ENCODE measurements around the gene ZNF444.

DNA sequence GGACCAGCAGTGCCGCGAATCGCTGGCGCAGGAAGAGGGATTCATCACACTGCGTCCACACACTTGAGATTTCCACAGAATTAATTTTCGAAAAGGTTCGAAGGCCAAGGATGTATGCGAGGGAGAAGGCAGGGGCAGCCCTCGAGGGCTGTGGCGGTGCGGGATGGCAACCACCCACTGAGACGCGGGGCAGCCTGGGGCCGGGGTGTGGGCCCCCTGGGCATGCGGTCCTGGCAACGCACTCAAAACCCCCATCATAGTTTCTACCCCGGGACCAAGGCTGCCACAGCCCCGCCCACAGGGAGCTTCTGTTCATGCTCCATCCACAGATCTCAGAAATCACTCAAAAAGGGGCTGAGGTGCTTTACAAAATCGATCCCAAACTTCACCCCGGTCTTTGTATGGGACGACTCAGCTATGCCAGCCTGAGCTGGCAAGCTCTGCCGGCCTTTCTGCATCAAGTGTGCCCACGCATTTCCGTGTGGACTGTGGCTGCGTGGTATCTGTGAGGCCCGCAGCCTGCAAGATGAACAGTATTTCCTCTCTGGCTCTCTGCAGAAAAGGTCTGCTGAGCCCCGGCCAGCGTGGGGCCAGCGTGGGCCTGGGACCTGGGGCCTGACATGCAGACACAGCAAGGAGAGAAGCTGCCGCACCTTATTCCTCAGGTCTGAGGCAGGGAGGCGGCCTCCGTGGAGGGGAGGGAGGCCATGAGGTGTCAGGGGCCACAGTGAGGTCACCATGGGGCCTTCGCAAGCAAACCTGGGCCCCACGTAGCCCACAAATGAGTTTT is 39.1 kb upstream of the ZNF444 start:
- TF ChIP-seq, protein P1, sequence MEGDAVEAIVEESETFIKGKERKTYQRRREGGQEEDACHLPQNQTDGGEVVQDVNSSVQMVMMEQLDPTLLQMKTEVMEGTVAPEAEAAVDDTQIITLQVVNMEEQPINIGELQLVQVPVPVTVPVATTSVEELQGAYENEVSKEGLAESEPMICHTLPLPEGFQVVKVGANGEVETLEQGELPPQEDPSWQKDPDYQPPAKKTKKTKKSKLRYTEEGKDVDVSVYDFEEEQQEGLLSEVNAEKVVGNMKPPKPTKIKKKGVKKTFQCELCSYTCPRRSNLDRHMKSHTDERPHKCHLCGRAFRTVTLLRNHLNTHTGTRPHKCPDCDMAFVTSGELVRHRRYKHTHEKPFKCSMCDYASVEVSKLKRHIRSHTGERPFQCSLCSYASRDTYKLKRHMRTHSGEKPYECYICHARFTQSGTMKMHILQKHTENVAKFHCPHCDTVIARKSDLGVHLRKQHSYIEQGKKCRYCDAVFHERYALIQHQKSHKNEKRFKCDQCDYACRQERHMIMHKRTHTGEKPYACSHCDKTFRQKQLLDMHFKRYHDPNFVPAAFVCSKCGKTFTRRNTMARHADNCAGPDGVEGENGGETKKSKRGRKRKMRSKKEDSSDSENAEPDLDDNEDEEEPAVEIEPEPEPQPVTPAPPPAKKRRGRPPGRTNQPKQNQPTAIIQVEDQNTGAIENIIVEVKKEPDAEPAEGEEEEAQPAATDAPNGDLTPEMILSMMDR (IDR thresholded peaks at IDR 0.05; ENCODE audit: insufficient read depth, low read length, poor library complexity, severe bottlenecking), result no peak
- no peak for TF ChIP-seq EZH2phosphoT487 (conservative IDR thresholded peaks at IDR 0.05; ENCODE audit: low read length)

All from SU-DHL-6 (cell line).